Natural killer cell (primary cell): ENCODE results near the gene EIF4G1. TPM values are rescaled to one million over a fixed set of nuclear protein-coding genes. Genes with fewer than 3 reads are reported as not detected.
"Not testable (repeated sequence)": the region's sequence is repeated elsewhere in the genome, so short reads cannot be mapped to it uniquely, and the experiment has no call there.

Experiments used
- ATAC-seq, 3 donors: fragments of 150-1000 bp in 2 of 3; fragments of 200-7000 bp in 1 of 3; cut with Tn5 transposase; 1 replicate in 1 of 3; 2 replicates in 2 of 3; pipeline ENCODE4 v1.10.0; 2021; ENCODE audit warnings: mild to moderate bottlenecking in 2 of 3, moderate library complexity in 2 of 3
- DNase-seq, 2 donors: peaks; one replicate each; pipeline versions ENCODE4 v3.0.0 to v3.0.0-alpha.2; 2013 to 2021; ENCODE audit warnings: mixed read lengths in 1 of 2
- H3K27ac ChIP-seq: one replicate; pipeline ENCODE4 v1.5.1; 2013; ENCODE audit warnings: mild to moderate bottlenecking, low read length
- H3K27me3 ChIP-seq: one replicate; pipeline ENCODE4 v1.6.1; 2013; ENCODE audit warnings: low read length; ENCODE audit not compliant: control insufficient read depth, insufficient read depth
- H3K36me3 ChIP-seq: one replicate; pipeline ENCODE4 v1.6.1; 2013; ENCODE audit warnings: low read length; ENCODE audit not compliant: control insufficient read depth, insufficient read depth
- H3K4me1 ChIP-seq: one replicate; pipeline ENCODE4 v1.6.1; 2013; ENCODE audit warnings: low read length; ENCODE audit not compliant: control insufficient read depth, insufficient read depth
- H3K4me3 ChIP-seq: one replicate; pipeline ENCODE4 v1.5.1; 2013; ENCODE audit warnings: low read length
- H3K9me3 ChIP-seq: one replicate; pipeline ENCODE4 v1.6.1; 2013; ENCODE audit warnings: low read length; ENCODE audit not compliant: control insufficient read depth, insufficient read depth
- H3K27ac Mint-ChIP-seq, 2 donors: one replicate each; pipeline ENCODE4 v1.8.0; 2022; ENCODE audit warnings: mild to moderate bottlenecking in 2 of 2, mixed read lengths in 2 of 2, moderate library complexity in 1 of 2
- H3K27me3 Mint-ChIP-seq, 2 donors: one replicate each; pipeline ENCODE4 v1.8.0; 2022; ENCODE audit warnings: low read depth in 2 of 2, mixed read lengths in 2 of 2
- H3K36me3 Mint-ChIP-seq: one replicate; pipeline ENCODE4 v1.8.0; 2022; ENCODE audit warnings: mixed read lengths
- H3K4me1 Mint-ChIP-seq, 2 donors: one replicate each; pipeline ENCODE4 v1.8.0; 2022; ENCODE audit warnings: mixed read lengths in 2 of 2
- H3K4me3 Mint-ChIP-seq: one replicate; pipeline ENCODE4 v1.8.0; 2022; ENCODE audit warnings: mild to moderate bottlenecking, moderate library complexity, mixed read lengths
- H3K9me3 Mint-ChIP-seq, 2 donors: one replicate each; pipeline ENCODE4 v1.8.0; 2022; ENCODE audit warnings: mixed read lengths in 2 of 2
- CTCF ChIP-seq: fragments of 200-600 bp; IDR thresholded peaks from one replicate; pipeline ENCODE4 v1.8.0; 2022; ENCODE audit warnings: antibody characterized with exemption
- WGBS: methylation state at CpG from one replicate; pipeline ENCODE4 v1.1.7; 2013; ENCODE audit warnings: missing lambda C conversion rate; ENCODE audit not compliant: insufficient coverage; 5-methylcytosine and 5-hydroxymethylcytosine counted together
- intact Hi-C: fragments of 100-400 bp; cut with micrococcal nuclease; formaldehyde crosslinking; loops from one replicate; pipeline ENCODE4 v1.14.2; 2022
- total RNA-seq, 4 donors: library from RNA; stranded (reverse); fragments of 120-200 nt in 1 of 4; gene quantifications; one replicate each; pipeline versions ENCODE4 v1.2.3 to v1.2.4, GENCODE V29; 2013 to 2022

Gene EIF4G1
- total RNA-seq, 3 donors from 2014 or later (not counting 1 experiment from before 2014, with no cell fraction given) = 220 to 235 (median 227) TPM

GRCh38 chr3:184338511-184338945, 24.1 kb downstream of the EIF4G1 start:
- no peak for TF ChIP-seq CTCF
- 64% methylated on average over 37 of the region's 37 CpGs for WGBS
- Histone ChIP-seq H3K4me3 (no peak overlapping the region), H3K9me3 (no peaks in the 10 kb centered on the region), H3K4me1 (peaks cover 23% of the 10 kb centered on the region), H3K27me3 (no peaks in the 10 kb centered on the region), H3K36me3 (peaks cover 18% of the 10 kb centered on the region), H3K27ac (no peak overlapping the region)
- Mint-ChIP-seq H3K27ac (no peak overlapping the region), H3K4me3 (no peak overlapping the region), H3K9me3 (no peaks in the 10 kb centered on the region), H3K4me1 (peaks cover 17 to 45% of the 10 kb centered on the region in 2 donors), H3K36me3 (no peaks in the 10 kb centered on the region), H3K27me3 (peaks cover 0 to 7% of the 10 kb centered on the region in 2 donors)
- no peak for ATAC-seq
- intact Hi-C loops = no loop called here
- peak in 1 of 2 donors; percentile 54 for DNase-seq

DNA sequence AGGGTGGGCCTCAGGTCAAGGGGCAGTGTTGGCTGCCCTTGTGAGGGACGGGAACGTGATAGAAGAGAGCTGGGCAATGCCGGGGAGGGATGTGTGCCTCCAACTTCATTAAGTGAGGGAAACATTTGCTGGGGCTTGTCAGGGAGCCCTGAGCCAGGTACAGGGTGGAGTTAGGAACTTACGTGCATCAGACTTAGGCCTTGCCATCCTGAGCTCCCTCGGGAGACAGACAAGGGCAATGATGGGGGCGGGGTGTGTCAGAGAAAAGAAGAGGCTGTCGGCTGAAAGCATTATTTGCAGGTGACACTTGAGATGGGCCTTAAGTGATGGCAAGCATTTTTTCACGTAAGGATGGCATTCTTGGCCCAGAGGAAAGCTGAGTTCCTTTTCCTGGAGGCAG, 24.6 kb downstream of the EIF4G1 start:
- Mint-ChIP-seq H3K9me3 (no peaks in the 10 kb centered on the region), H3K27me3 (peaks cover 0 to 7% of the 10 kb centered on the region in 2 donors), H3K4me3 (no peak overlapping the region), H3K36me3 (no peaks in the 10 kb centered on the region), H3K4me1 (peaks cover 17 to 41% of the 10 kb centered on the region in 2 donors), H3K27ac (no peak overlapping the region)
- 91% methylated on average over 8 of the region's 8 CpGs for WGBS
- peaks cover 23% of the 10 kb centered on the region for H3K4me1 ChIP-seq
- intact Hi-C loops = no loop called here
- ATAC-seq = no peak
- no peak overlapping the region for H3K27ac ChIP-seq
- no peak overlapping the region for H3K4me3 ChIP-seq
- no peak for TF ChIP-seq CTCF
- no peak for DNase-seq
- H3K36me3 ChIP-seq = peaks cover 18% of the 10 kb centered on the region
- no peaks in the 10 kb centered on the region for H3K9me3 ChIP-seq
- H3K27me3 ChIP-seq = no peaks in the 10 kb centered on the region

DNA sequence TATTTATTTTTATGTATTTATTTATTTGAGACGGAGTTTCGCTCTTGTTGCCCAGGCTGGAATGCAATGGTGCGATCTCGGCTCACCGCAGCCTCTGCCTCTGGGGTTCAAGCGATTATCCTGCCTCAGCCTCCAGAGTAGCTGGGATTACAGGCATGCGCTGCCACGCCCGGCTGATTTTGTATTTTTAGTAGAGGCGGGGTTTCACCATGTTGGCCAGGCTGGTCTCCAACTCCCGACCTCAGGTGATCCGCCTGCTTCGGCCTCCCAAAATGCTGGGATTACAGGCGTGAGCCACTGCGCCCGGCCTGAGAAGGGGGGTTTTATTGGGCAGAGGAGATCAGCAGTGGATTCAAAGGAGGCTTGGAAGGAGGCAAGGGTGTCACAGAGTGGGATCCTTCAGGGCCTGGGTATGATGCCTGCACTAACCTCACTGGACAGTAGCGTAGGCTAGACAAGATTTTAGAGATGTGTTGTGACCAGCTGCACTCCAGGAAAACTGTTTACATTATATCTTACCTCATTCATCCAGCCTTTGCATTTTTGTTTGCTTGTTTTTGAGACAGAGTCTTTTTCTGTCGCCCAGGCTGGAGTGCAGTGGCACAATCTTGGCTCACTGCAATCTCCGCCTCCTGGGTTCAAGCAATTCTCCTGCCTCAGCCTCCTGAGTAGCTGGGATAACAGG, 25.2 kb downstream of the EIF4G1 start:
- H3K9me3 Mint-ChIP-seq, H3K4me3 Mint-ChIP-seq, H3K27ac ChIP-seq, H3K36me3 Mint-ChIP-seq, ATAC-seq, H3K27me3 ChIP-seq, H3K27me3 Mint-ChIP-seq, intact Hi-C loops, H3K27ac Mint-ChIP-seq, DNase-seq, H3K9me3 ChIP-seq, H3K4me3 ChIP-seq: not testable (repeated sequence)
- 97% methylated on average over 19 of the region's 19 CpGs for WGBS
- peaks cover 12% of the 10 kb centered on the region for H3K36me3 ChIP-seq
- H3K4me1 ChIP-seq = peaks cover 23% of the 10 kb centered on the region
- peaks cover 17 to 36% of the 10 kb centered on the region in 2 donors for H3K4me1 Mint-ChIP-seq

DNA sequence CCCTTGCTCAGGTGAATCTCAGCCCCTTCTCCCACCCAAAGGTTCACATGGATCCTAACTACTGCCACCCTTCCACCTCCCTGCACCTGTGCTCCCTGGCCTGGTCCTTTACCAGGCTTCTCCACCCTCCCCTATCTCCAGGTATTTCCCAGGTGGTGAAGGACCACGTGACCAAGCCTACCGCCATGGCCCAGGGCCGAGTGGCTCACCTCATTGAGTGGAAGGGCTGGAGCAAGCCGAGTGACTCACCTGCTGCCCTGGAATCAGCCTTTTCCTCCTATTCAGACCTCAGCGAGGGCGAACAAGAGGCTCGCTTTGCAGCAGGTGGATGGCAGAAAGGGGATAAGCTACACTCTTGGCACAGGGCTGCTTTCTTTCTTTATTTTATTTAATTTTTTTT, 27.5 kb downstream of the EIF4G1 start:
- Mint-ChIP-seq H3K4me3 (no peak overlapping the region), H3K27me3 (peaks cover 0 to 7% of the 10 kb centered on the region in 2 donors), H3K4me1 (peaks cover 10 to 23% of the 10 kb centered on the region in 2 donors), H3K27ac (no peak overlapping the region), H3K9me3 (no peaks in the 10 kb centered on the region), H3K36me3 (no peaks in the 10 kb centered on the region)
- no peak overlapping the region for H3K4me3 ChIP-seq
- H3K27ac ChIP-seq = no peak overlapping the region
- DNase-seq (no peak), ATAC-seq (no peak)
- TF ChIP-seq CTCF = no peak
- 95% methylated on average over 7 of the region's 7 CpGs for WGBS
- intact Hi-C loops = no loop called here
- peaks cover 8% of the 10 kb centered on the region for H3K4me1 ChIP-seq
- no peaks in the 10 kb centered on the region for H3K9me3 ChIP-seq
- no peaks in the 10 kb centered on the region for H3K27me3 ChIP-seq
- H3K36me3 ChIP-seq = peaks cover 5% of the 10 kb centered on the region
